GM12874 (cell line): ENCODE results near the gene KLHL26.

Experiments
- CTCF ChIP-seq: IDR thresholded peaks from 2 replicates; pipeline ENCODE4 v1.5.1; 2011; ENCODE audit warnings: low read depth, mild to moderate bottlenecking, control low read depth, low read length, moderate library complexity; ENCODE audit not compliant: insufficient read depth

KLHL26 gene

GRCh38 chr19:18700501-18701249 is 63.8 kb downstream of the KLHL26 start:
- TF ChIP-seq CTCF, result no peak

- TF ChIP-seq CTCF, result no peak
Observed at GRCh38 chr19:18701250-18701608, 64.4 kb downstream of the KLHL26 start.

- TF ChIP-seq CTCF, result no peak
Observed at GRCh38 chr19:18704054-18704453, 67.2 kb downstream of the KLHL26 start.

GRCh38 chr19:18704971-18705370 is 68.1 kb downstream of the KLHL26 start:
- no peak for TF ChIP-seq CTCF

- no peak for TF ChIP-seq CTCF
Observed at GRCh38 chr19:18708452-18709231, 71.8 kb downstream of the KLHL26 start.

- no peak for TF ChIP-seq CTCF
Observed at GRCh38 chr19:18709546-18709945, 72.7 kb downstream of the KLHL26 start.

GRCh38 chr19:18710186-18710585 is 73.4 kb downstream of the KLHL26 start:
- TF ChIP-seq CTCF, result no peak
